HG03139 (cell line): ENCODE measurements around the gene P2RY6.

Source experiments
- ATAC-seq: cut with Tn5 transposase; IDR thresholded peaks from one replicate; pipeline ENCODE4 v1.9.1; 2021; ENCODE audit not compliant: unreplicated experiment

P2RY6 gene

DNA sequence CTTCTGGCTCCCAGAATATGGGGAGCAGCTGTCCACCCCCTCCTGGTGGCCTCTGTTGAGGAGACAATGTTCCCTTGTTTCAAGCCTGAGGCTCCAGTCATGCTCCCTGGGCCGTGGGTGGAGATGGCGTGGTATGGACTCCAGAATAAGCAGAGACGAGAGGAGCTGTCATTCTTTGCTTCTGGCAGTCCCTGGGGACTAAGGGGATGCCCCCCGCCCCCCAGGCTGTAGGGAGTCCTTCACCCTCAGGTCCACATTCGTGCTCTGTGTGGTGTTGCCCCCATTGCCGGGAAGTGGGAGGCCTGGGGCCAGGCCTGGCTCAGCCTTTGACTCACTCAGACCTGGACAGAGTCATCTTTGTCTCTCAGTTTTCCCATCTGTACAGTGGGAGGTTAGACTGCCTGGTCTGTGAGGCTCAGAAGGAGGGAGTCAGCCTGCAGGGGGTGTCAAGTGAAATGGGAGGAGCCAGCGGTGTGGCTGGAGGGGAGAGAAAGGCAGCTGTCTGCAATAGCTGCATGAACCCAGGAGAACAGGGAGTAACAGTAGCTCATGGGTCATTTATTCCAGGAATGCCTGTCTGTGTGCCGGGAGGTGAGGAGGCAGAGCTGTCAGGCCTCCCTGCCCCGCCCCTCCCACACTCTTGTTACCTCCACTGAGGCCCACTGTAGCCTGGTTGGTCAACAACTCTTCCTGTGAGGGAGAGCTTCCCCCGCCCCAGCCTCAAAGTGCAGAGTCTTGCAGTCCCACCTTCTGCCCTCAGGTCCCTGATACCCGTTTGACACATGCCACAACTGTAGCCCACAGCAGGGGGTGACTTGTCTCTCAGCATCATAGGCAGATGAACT, 42.2 kb downstream of the P2RY6 start:
- no peak for ATAC-seq

DNA sequence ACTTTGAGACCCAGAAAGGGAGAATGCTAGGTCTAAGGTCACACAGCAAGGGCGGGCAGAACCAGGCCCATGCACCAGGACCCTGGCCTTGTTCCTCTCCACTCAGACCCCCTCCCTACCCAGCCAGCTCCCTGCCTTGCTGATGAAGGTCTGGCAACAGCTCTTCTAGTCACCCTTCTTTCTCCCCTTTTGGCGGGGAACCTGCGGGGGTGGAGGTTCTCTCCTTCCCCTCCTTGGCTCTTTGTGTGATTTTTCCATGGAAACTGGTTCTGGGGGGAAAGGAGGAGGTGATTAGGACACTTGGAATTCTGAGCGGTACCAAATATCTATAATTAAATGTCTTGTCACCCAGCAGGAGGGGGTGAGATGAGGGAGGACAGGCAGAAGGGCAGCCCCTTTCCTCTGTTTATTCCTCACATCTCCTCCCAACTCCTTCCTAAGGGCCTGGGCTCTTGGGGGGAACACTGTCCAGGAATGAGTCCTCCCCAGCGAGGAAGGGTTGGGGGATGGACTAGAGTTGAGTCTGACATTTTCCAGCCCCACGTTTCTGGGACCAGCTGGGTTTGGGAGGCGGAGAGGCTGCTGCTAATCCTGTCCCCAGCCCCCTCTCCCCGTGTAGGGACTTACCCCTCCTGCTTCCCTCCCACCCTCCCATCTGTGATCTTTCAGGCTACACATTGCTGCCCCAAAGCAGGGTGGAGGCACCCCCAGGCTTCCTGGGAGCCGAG, 43.3 kb downstream of the P2RY6 start:
- no peak for ATAC-seq

DNA sequence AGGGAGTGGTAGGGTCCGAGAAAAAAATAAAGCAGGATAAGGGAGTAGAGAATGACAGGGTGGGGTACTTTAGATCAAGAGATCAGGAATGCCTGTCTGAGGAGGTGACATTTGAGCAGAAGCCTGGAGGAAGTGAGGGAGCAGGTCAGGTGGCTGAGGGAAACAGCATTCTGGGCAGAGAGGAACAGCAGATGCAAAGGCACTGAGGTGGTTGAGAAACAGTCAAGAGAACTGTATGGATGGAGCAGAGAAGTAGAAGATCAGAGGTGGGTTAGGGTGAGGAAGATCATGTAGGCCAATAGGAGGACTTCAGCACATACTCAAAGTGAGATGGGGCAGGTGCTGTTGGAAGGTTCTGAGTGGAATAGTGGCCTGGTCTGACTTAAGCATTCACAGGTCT, 44.3 kb downstream of the P2RY6 start:
- ATAC-seq, result no peak

DNA sequence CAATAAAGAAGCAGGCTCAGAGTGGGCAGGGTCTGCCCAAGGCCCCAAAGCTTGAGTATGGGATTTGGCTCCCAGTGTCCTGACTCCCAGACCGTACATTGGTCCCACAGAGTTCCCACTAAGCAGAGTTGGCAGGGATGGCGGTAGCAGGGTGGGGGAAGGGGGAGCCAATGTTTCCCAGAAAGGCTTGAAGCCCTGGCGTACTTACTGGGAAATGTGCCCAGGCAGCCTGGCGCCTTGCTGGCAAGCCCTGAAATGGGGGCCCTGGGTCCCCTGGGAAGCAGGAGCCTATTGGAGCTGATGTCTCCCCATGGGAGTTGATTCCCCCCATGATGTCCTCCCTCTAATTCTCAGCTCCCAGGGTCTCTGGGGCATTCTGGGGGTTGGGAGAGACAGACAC, 45.2 kb downstream of the P2RY6 start:
- ATAC-seq, result no peak

DNA sequence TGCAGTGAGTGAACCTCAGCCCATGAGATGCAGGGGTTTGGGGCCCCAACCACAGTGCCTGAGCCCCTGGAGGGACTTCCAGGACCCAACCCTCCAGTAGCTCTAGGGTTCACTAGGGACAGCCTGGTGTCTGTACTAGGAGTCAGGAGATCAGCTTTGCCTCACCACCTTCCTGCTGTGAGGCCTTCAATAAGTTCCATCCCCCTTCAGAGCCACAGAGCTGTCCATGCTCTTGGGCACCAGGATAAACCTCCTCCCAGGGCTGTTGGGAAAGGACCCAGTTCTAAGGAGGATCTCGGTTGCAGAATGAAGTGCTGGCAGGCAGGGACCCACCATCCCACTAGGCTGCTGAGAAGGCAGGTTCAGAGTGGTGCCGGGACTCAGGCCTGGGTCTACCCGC, 45.7 kb downstream of the P2RY6 start:
- ATAC-seq, result no peak

DNA sequence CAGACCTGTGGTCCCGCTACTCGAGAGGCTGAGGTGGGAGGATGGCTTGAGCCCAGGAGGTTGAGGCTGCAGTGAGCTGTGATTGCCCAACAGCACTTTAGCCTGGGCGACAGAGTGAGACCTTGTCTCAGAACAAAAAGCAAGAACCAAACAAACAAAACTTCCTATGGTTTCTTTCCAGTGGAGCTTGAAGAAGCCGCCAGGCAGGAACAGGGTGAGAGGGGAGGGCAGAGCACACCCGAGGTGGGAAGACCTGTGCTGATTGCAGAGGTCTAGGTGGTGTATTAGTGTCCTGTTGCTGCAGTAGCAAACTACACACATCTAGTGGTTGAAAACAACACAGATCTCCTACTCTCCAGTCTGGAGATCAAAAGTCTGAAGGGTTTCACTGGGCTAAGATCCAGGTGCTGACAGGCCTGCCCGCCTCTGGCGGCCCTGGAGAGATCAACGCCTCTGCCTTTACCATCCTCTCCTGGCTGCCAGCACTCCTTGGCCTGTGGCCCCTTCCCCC, 46.4 kb downstream of the P2RY6 start:
- no peak for ATAC-seq

DNA sequence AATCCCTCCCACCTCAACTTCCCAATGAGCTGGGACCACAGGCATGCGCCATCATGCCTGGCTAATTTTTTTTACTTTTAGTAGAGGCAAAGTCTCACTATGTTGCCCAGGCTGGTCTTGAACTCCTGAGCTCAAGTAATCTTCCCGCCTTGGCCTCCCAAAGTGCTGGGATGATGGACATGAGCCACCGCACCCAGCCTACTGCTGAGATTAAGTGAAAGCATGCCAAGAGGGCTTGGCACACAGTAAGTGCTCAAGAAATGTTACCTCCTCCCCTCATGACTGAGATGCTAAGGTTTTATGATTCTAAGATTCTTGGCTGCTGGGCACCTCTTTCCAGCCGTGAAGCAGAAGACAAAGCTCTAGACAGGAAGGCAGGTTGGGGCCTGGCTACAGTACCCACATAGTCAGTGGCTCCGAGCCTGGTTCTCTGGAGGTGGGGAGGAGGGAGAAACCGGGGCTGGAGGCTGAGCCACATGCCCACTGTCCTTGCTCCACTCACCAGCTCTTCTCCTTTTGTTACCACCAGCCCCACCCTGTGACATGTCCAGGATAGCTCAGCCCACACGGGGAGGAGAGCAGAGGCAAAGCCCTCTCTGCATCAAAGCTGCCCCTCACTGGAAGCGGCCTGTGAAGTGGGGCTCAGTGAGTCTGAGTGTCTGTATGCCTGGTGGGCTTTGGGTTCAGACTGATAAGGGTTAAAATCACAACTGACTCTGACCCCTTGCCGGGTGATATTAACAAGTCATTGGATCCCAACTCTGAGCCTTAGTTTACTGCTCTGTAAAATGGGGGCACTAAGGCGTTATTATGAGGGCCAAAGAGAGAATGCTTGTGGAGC, 48.8 kb downstream of the P2RY6 start:
- ATAC-seq, result no peak

DNA sequence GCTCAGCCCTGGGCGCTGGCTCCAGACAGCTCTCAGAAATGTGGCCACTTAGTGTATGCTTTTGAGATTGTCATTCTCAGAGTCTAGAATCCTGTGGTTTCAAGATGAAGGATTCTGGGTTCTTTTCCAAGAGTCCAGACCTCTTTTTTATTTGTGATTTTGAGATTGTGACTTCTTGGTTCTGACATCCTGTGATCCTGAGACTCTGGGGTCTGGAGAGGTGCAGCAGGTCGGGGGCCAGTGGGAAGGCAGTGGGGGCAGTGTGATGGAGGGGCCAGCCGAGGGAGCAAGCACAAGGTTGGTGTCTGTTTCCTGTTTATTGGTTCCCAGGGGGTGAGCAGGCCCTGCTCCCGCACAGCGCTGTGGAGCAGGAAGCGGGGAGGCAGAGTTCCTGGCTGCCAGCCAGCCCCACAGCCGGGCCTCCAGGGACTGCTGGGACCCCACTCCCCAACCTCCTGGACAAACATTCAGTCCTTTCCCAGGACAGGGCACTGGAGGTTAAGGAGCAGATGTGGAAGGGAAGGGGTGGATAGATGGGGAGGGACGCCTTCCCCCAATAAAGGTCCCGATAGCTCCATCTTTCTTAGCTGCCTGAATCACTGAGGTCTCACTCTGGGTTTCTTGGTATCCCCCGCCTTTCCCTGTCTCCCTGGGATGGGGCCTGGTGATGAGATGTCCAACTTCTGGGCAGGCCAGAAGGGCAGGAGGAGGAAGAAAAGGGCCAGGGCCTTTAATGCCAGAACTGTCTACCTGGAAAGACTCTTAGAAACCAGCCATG, 49.7 kb downstream of the P2RY6 start:
- no peak for ATAC-seq

- no peak for ATAC-seq
Observed at GRCh38 chr11:73322382-73323306, 50.5 kb downstream of the P2RY6 start.

- ATAC-seq, result no peak
Observed at GRCh38 chr11:73323464-73323863, 51.3 kb downstream of the P2RY6 start.

GRCh38 chr11:73324116-73324515, 52.0 kb downstream of the P2RY6 start:
- ATAC-seq, result no peak

- no peak for ATAC-seq
Observed at GRCh38 chr11:73324665-73325035, 52.5 kb downstream of the P2RY6 start.

DNA sequence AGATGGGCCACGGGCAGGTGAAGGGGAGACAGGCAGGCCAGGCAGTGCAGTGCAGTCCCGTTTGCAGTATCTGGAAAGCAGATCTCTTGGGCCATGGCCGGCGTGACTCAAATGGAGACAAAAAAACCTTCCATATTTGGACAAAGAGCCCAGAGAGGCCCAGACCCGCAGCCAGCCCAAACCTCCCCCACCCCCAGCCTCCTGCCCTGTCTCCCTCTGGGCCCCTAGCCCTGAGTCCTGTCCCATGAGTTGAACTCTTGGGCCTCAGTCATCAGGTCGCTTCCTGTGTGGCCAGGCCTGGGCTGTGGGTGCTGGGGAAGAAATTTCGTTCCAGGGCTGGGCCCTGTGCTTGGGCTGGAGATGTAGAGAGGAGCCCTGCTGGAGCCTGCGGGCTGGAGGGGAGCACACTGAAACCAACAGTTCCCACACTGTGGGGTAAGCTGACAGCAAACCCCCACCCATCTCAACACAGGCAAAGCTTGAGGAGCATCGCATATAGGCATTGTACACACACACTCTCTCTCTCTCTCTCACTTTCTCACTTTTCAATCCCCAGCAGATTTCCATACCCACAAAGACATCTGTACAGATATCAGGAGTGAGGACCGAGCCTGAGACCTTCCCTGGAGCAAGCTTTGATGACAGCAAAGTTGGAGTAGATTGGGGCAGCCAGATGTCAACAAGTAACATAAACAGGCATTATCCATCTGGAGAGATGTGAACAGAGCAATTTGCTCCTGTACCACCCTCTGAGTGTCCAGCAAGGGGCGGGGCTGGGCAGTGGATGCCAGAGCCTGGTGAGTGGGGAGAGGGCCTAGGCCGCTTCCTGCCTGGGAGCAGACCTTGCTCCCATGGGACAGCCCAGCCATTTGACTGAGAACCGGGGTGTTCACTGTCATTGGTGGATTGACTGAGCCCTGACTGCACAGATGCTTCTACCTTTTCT, 53.2 kb downstream of the P2RY6 start:
- ATAC-seq, result no peak

GRCh38 chr11:73326929-73327811, 55.0 kb downstream of the P2RY6 start:
- no peak for ATAC-seq

GRCh38 chr11:73327812-73328364, 55.8 kb downstream of the P2RY6 start:
- no peak for ATAC-seq

DNA sequence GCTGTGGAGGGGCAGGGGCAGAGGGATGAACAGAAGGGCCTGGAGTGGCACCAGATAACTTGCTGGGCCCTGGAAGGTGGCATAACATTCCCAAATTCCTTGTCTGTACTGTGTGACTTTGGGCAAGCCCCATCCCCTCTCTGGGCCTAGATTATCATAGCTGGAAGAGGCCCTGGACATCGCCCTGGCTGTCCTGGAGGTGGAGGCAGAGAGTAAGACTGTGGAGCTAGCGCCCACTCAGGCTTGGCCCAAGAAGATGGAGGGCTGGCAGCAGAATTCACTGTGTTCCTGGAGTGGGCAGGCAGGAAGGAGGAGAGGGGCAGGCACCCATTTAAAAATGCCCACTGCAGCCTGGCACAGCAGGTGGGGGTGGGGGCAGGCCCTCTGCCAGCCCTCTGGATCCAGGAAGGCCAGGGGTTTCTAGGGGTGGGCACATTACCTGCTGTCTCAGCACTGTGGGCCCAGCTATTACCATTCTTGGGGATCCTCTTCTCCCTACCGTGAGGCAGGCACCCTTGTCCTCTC, 58.5 kb downstream of the P2RY6 start:
- ATAC-seq, result no peak
